K562 (cell line): ENCODE measurements around the gene AHSA1.

ENCODE experiments used
- ARID3A ChIP-seq: IDR thresholded peaks from 2 replicates; pipeline ENCODE4 v1.6.1; 2012; ENCODE audit warnings: low read depth, low read length, improper control_type of control experiment, borderline replicate concordance
- CTCF ChIP-seq, 3 experiments: IDR thresholded peaks in 2 of 3; conservative IDR thresholded peaks in 1 of 3; 2 replicates each; pipeline ENCODE4 v1.5.1; 2011 to 2012; ENCODE audit warnings: low read length in 3 of 3, mild to moderate bottlenecking in 3 of 3, control low read depth in 2 of 3, improper control_type of control experiment in 1 of 3, inconsistent platforms in 1 of 3, low read depth in 1 of 3, mixed read lengths in 1 of 3, moderate library complexity in 1 of 3; ENCODE audit not compliant: insufficient read depth in 2 of 3
- EZH2 ChIP-seq: IDR thresholded peaks from 2 replicates; pipeline ENCODE4 v1.6.1; 2012; ENCODE audit warnings: low read depth, mild to moderate bottlenecking, inconsistent platforms, low read length, borderline replicate concordance
- GATAD2B ChIP-seq: fragments of 450-650 bp; IDR thresholded peaks from 2 replicates; pipeline ENCODE4 v1.6.1; 2017; ENCODE audit warnings: mild to moderate bottlenecking, borderline replicate concordance
- HMGXB4 ChIP-seq: sonication (generic); formaldehyde crosslinking; IDR thresholded peaks from 2 replicates; pipeline ENCODE4 v1.8.1; 2023; ENCODE audit warnings: mild to moderate bottlenecking, missing genetic modification reagents
- JUND ChIP-seq, 2 experiments: IDR thresholded peaks; 2 replicates in 1 of 2; 3 replicates in 1 of 2; pipeline ENCODE4 v1.6.1; 2011; ENCODE audit warnings: borderline replicate concordance in 2 of 2, low read depth in 2 of 2, low read length in 2 of 2, improper control_type of control experiment in 1 of 2, missing biosample characterization in 1 of 2, missing genetic modification characterization in 1 of 2, missing genetic modification reagents in 1 of 2
- MAZ ChIP-seq, 2 experiments: fragments of 450-650 bp in 1 of 2; sonication (generic) in 1 of 2; formaldehyde crosslinking; IDR thresholded peaks in 1 of 2; conservative IDR thresholded peaks in 1 of 2; 2 replicates each; pipeline versions ENCODE4 v1.4.0 to v1.5.0; 2020; ENCODE audit warnings: mild to moderate bottlenecking in 1 of 2, missing genetic modification reagents in 1 of 2
- RBBP5 ChIP-seq: fragments of 200-600 bp; sonication (generic); IDR thresholded peaks from 2 replicates; pipeline ENCODE4 v1.6.1; 2012; ENCODE audit warnings: borderline replicate concordance, mild to moderate bottlenecking, low read length, control low read depth, inconsistent platforms; ENCODE audit not compliant: insufficient read depth, poor library complexity, severe bottlenecking
- REST ChIP-seq, 2 experiments: fragments of 450-650 bp; formaldehyde crosslinking in 1 of 2; IDR thresholded peaks; 2 replicates each; pipeline versions ENCODE4 v1.4.0 to v1.6.1; 2014 to 2020; ENCODE audit warnings: mild to moderate bottlenecking in 2 of 2, borderline replicate concordance in 1 of 2, low read depth in 1 of 2
- RHOXF2B ChIP-seq: fragments of 250-450 bp; sonication (Bioruptor Pico); conservative IDR thresholded peaks from 2 replicates; pipeline ENCODE4 v1.5.1; 2021
- SMAD4 ChIP-seq: fragments of 250-450 bp; sonication (Bioruptor Pico); conservative IDR thresholded peaks from 2 replicates; pipeline ENCODE4 v1.8.0; 2021; ENCODE audit warnings: inconsistent platforms, mild to moderate bottlenecking, moderate library complexity
- SP2 ChIP-seq: IDR thresholded peaks from 2 replicates; pipeline ENCODE4 v1.6.1; 2011; ENCODE audit warnings: mild to moderate bottlenecking, low read depth, low read length, moderate library complexity; ENCODE audit not compliant: poor library complexity, severe bottlenecking; ENCODE audit errors: extremely low read depth
- ZBTB11 ChIP-seq, 3 experiments: fragments of 200-800 bp in 1 of 3; fragments of 250-450 bp in 1 of 3; fragments of 450-650 bp in 1 of 3; sonication (Bioruptor Pico) in 1 of 3; sonication (Bioruptor generic) in 1 of 3; formaldehyde crosslinking in 1 of 3; IDR thresholded peaks; 2 replicates each; pipeline versions ENCODE4 v1.6.1 to v1.8.0; 2016 to 2022; ENCODE audit warnings: mild to moderate bottlenecking in 2 of 3, missing genetic modification characterization in 2 of 3, missing compliant biosample characterization in 1 of 3, moderate library complexity in 1 of 3
- ZBTB34 ChIP-seq: fragments of 250-450 bp; sonication (Bioruptor Pico); IDR thresholded peaks from 2 replicates; pipeline ENCODE4 v1.8.0; 2021; ENCODE audit warnings: mild to moderate bottlenecking, moderate library complexity

GRCh38 chr14:77409131-77409533 lies 48.8 kb upstream of the AHSA1 start:
- no peak for TF ChIP-seq SP2
- no peak for TF ChIP-seq ZBTB11 (CRISPR knock-in tag; IDR thresholded peaks at IDR 0.05)
- TF ChIP-seq ARID3A = no peak
- no peak for TF ChIP-seq SMAD4 (CRISPR knock-in tag)
- no peak for TF ChIP-seq GATAD2B
- no peak for TF ChIP-seq HMGXB4 (CRISPR knock-in tag)
- TF ChIP-seq JUND (IDR thresholded peaks at IDR 0.05; ENCODE audit: borderline replicate concordance, low read depth, low read length) = no peak
- no peak for TF ChIP-seq JUND (tag; IDR thresholded peaks at IDR 0.05; ENCODE audit: borderline replicate concordance, low read depth, low read length)
- no peak for TF ChIP-seq EZH2
- no peak for TF ChIP-seq RBBP5
- TF ChIP-seq REST (IDR thresholded peaks at IDR 0.05; ENCODE audit: borderline replicate concordance) = 0 out of 2 replicates have a peak, but pooled peaks have one; percentile 29
- no peak for TF ChIP-seq REST (CRISPR knock-in tag; IDR thresholded peaks at IDR 0.05; ENCODE audit: low read depth)
- TF ChIP-seq ZBTB34 (CRISPR knock-in tag) = no peak
- no peak for TF ChIP-seq RHOXF2B (CRISPR knock-in tag)
- peak; percentile 30 to 45 (median 39); a peak in 4 of 6 replicates for TF ChIP-seq CTCF (IDR thresholded peaks at IDR 0.05 in 2 of 3, conservative IDR thresholded peaks at IDR 0.05 in 1 of 3; ENCODE audit: insufficient read depth in 2 of 3, low read depth in 1 of 3, low read length in 3 of 3)
- TF ChIP-seq MAZ (CRISPR knock-in tag; conservative IDR thresholded peaks at IDR 0.05 in 1 of 2, IDR thresholded peaks at IDR 0.05 in 1 of 2) = no peak
